Stimulated activated memory B cell treated with anti-CD40 and anti-IgM and Interleukin-4, amounts not matched to agents 10 μg/mL and 1 μg/mL and 100 μg/mL, for 72 hours (primary cell): Measurements from ENCODE around the gene FASN.

Source experiments
- ATAC-seq: fragments of 150-1000 bp; cut with Tn5 transposase; 2 replicates; pipeline ENCODE4 v1.10.0; 2021
- H3K27ac Mint-ChIP-seq: one replicate; pipeline ENCODE4 v1.8.0; 2022; ENCODE audit warnings: mild to moderate bottlenecking, mixed read lengths
- H3K27me3 Mint-ChIP-seq: one replicate; pipeline ENCODE4 v1.8.0; 2022; ENCODE audit warnings: mixed read lengths
- H3K36me3 Mint-ChIP-seq: one replicate; pipeline ENCODE4 v1.8.0; 2022; ENCODE audit warnings: mixed read lengths
- H3K4me1 Mint-ChIP-seq: one replicate; pipeline ENCODE4 v1.8.0; 2022; ENCODE audit warnings: mixed read lengths
- H3K4me3 Mint-ChIP-seq: one replicate; pipeline ENCODE4 v1.8.0; 2022; ENCODE audit warnings: mild to moderate bottlenecking, moderate library complexity, mixed read lengths
- H3K9me3 Mint-ChIP-seq: one replicate; pipeline ENCODE4 v1.8.0; 2022; ENCODE audit warnings: mixed read lengths

The FASN gene

GRCh38 chr17:82088838-82089722 lies 9.0 kb downstream of the FASN start:
- Mint-ChIP-seq H3K4me1 (no peaks in the 10 kb centered on the region), H3K9me3 (no peaks in the 10 kb centered on the region), H3K36me3 (peaks cover 33% of the 10 kb centered on the region), H3K27me3 (no peaks in the 10 kb centered on the region), H3K27ac (no peak overlapping the region), H3K4me3 (no peak overlapping the region)
- no peak for ATAC-seq

- H3K27me3 Mint-ChIP-seq, result no peaks in the 10 kb centered on the region
- no peaks in the 10 kb centered on the region for H3K9me3 Mint-ChIP-seq
- peaks cover 38% of the 10 kb centered on the region for H3K36me3 Mint-ChIP-seq
- ATAC-seq, result no peak
- H3K4me1 Mint-ChIP-seq, result no peaks in the 10 kb centered on the region
- no peak overlapping the region for H3K4me3 Mint-ChIP-seq
- no peak overlapping the region for H3K27ac Mint-ChIP-seq
Observed at GRCh38 chr17:82087961-82088837, 9.8 kb downstream of the FASN start.

GRCh38 chr17:82086941-82087906 lies 10.8 kb downstream of the FASN start:
- no peak for ATAC-seq
- no peaks in the 10 kb centered on the region for H3K4me1 Mint-ChIP-seq
- no peaks in the 10 kb centered on the region for H3K9me3 Mint-ChIP-seq
- H3K4me3 Mint-ChIP-seq, result no peak overlapping the region
- H3K27ac Mint-ChIP-seq, result no peak overlapping the region
- no peaks in the 10 kb centered on the region for H3K27me3 Mint-ChIP-seq
- peaks cover 43% of the 10 kb centered on the region for H3K36me3 Mint-ChIP-seq

GRCh38 chr17:82085931-82086764 lies 11.9 kb downstream of the FASN start:
- Mint-ChIP-seq H3K27me3 (no peaks in the 10 kb centered on the region), H3K4me1 (no peaks in the 10 kb centered on the region), H3K9me3 (no peaks in the 10 kb centered on the region), H3K4me3 (no peak overlapping the region), H3K27ac (no peak overlapping the region), H3K36me3 (peaks cover 38% of the 10 kb centered on the region)
- no peak for ATAC-seq

GRCh38 chr17:82085031-82085861 lies 12.8 kb downstream of the FASN start:
- Mint-ChIP-seq H3K27me3 (no peaks in the 10 kb centered on the region), H3K9me3 (no peaks in the 10 kb centered on the region), H3K4me3 (no peak overlapping the region), H3K36me3 (peaks cover 47% of the 10 kb centered on the region), H3K27ac (no peak overlapping the region), H3K4me1 (no peaks in the 10 kb centered on the region)
- ATAC-seq, result no peak

- Mint-ChIP-seq H3K36me3 (peaks cover 55% of the 10 kb centered on the region), H3K27me3 (no peaks in the 10 kb centered on the region), H3K27ac (no peak overlapping the region), H3K4me1 (no peaks in the 10 kb centered on the region), H3K4me3 (no peak overlapping the region), H3K9me3 (no peaks in the 10 kb centered on the region)
- ATAC-seq, result no peak
Observed at GRCh38 chr17:82084373-82085030, 13.5 kb downstream of the FASN start.

- ATAC-seq, result no peak
- H3K9me3 Mint-ChIP-seq, result no peaks in the 10 kb centered on the region
- H3K4me1 Mint-ChIP-seq, result no peaks in the 10 kb centered on the region
- no peaks in the 10 kb centered on the region for H3K27me3 Mint-ChIP-seq
- H3K27ac Mint-ChIP-seq, result no peak overlapping the region
- H3K4me3 Mint-ChIP-seq, result no peak overlapping the region
- H3K36me3 Mint-ChIP-seq, result peaks cover 60% of the 10 kb centered on the region
Observed at GRCh38 chr17:82083533-82084359, 14.3 kb downstream of the FASN start.

GRCh38 chr17:82083009-82083408 lies 15.0 kb downstream of the FASN start:
- H3K27ac Mint-ChIP-seq, result no peak overlapping the region
- H3K9me3 Mint-ChIP-seq, result no peaks in the 10 kb centered on the region
- no peak for ATAC-seq
- H3K4me3 Mint-ChIP-seq, result no peak overlapping the region
- no peaks in the 10 kb centered on the region for H3K4me1 Mint-ChIP-seq
- H3K27me3 Mint-ChIP-seq, result no peaks in the 10 kb centered on the region
- H3K36me3 Mint-ChIP-seq, result peaks cover 61% of the 10 kb centered on the region

GRCh38 chr17:82082456-82082855 lies 15.6 kb downstream of the FASN start:
- Mint-ChIP-seq H3K36me3 (peaks cover 65% of the 10 kb centered on the region), H3K27ac (no peak overlapping the region), H3K4me1 (no peaks in the 10 kb centered on the region), H3K27me3 (no peaks in the 10 kb centered on the region), H3K9me3 (no peaks in the 10 kb centered on the region), H3K4me3 (no peak overlapping the region)
- no peak for ATAC-seq

- no peak overlapping the region for H3K27ac Mint-ChIP-seq
Observed at GRCh38 chr17:82081966-82082365, 16.1 kb downstream of the FASN start.

GRCh38 chr17:82081546-82081945 lies 16.5 kb downstream of the FASN start:
- H3K9me3 Mint-ChIP-seq, result no peaks in the 10 kb centered on the region
- peaks cover 2% of the 10 kb centered on the region for H3K4me1 Mint-ChIP-seq
- no peak for ATAC-seq
- peaks cover 4% of the 10 kb centered on the region for H3K27me3 Mint-ChIP-seq
- no peak overlapping the region for H3K4me3 Mint-ChIP-seq
- H3K27ac Mint-ChIP-seq, result no peak overlapping the region
- H3K36me3 Mint-ChIP-seq, result peaks cover 71% of the 10 kb centered on the region

More at GRCh38 chr17:82081966-82082365, 16.1 kb downstream of the FASN start:
- Mint-ChIP-seq H3K9me3 (no peaks in the 10 kb centered on the region), H3K27me3 (no peaks in the 10 kb centered on the region), H3K4me1 (no peaks in the 10 kb centered on the region), H3K4me3 (no peak overlapping the region), H3K36me3 (peaks cover 67% of the 10 kb centered on the region)
- no peak for ATAC-seq

GRCh38 chr17:82080789-82081464 lies 17.1 kb downstream of the FASN start:
- no peak for ATAC-seq
- H3K36me3 Mint-ChIP-seq, result peaks cover 72% of the 10 kb centered on the region
- no peak overlapping the region for H3K27ac Mint-ChIP-seq
- H3K4me3 Mint-ChIP-seq, result no peak overlapping the region
- no peaks in the 10 kb centered on the region for H3K9me3 Mint-ChIP-seq
- peaks cover 5% of the 10 kb centered on the region for H3K4me1 Mint-ChIP-seq
- peaks cover 9% of the 10 kb centered on the region for H3K27me3 Mint-ChIP-seq
